HG02610 (cell line): ENCODE results near the gene SEC62.
A peak's percentile ranks its signal among the peaks of the same experiment; 100 is the strongest.

Experiments
- ATAC-seq: cut with Tn5 transposase; IDR thresholded peaks from one replicate; pipeline ENCODE4 v1.9.1; 2021; ENCODE audit warnings: mild to moderate bottlenecking, moderate library complexity; ENCODE audit not compliant: unreplicated experiment

SEC62 gene

GRCh38 chr3:169966428-169966950 is at the start of gene SEC62:
TSS of gene SEC62 (plus strand) at chr3:169966807. CDS start at chr3:169966823, 16 bp downstream.
- peak; percentile 93 for ATAC-seq

GRCh38 chr3:169923189-169923588 is 43.4 kb upstream of the SEC62 start:
- ATAC-seq = no peak

- ATAC-seq = no peak
Measured at GRCh38 chr3:169923831-169924230, 42.8 kb upstream of the SEC62 start.

- no peak for ATAC-seq
Measured at GRCh38 chr3:169929830-169930519, 36.6 kb upstream of the SEC62 start.

- ATAC-seq = no peak
Measured at GRCh38 chr3:169930843-169931242, 35.8 kb upstream of the SEC62 start.

- ATAC-seq = peak; percentile 93
Measured at GRCh38 chr3:169931747-169932520, 34.7 kb upstream of the SEC62 start.

- ATAC-seq = no peak
Measured at GRCh38 chr3:169939320-169939719, 27.3 kb upstream of the SEC62 start.

- no peak for ATAC-seq
Measured at GRCh38 chr3:169939751-169940150, 26.9 kb upstream of the SEC62 start.

GRCh38 chr3:169940470-169941181 is 26.0 kb upstream of the SEC62 start:
- ATAC-seq = peak; percentile 63

- peak; percentile 94 for ATAC-seq
Measured at GRCh38 chr3:169945313-169945712, 21.3 kb upstream of the SEC62 start.

- ATAC-seq = no peak
Measured at GRCh38 chr3:169946336-169946735, 20.3 kb upstream of the SEC62 start.

- no peak for ATAC-seq
Measured at GRCh38 chr3:169948559-169949448, 17.8 kb upstream of the SEC62 start.

- no peak for ATAC-seq
Measured at GRCh38 chr3:169952045-169952444, 14.6 kb upstream of the SEC62 start.

GRCh38 chr3:169953462-169954141 is 13.0 kb upstream of the SEC62 start:
- peak; percentile 32 for ATAC-seq

- ATAC-seq = peak; percentile 93
Measured at GRCh38 chr3:169954142-169954756, 12.4 kb upstream of the SEC62 start.

- ATAC-seq = no peak
Measured at GRCh38 chr3:169955406-169955805, 11.2 kb upstream of the SEC62 start.

GRCh38 chr3:169964176-169964575 is 2.4 kb upstream of the SEC62 start:
- no peak for ATAC-seq

GRCh38 chr3:169965562-169966427 is 812 bp upstream of the SEC62 start:
- ATAC-seq = no peak
